WI38 (cell line): ENCODE results near the gene AP1M1.

Experiments
- H3K4me3 ChIP-seq: 2 replicates; pipeline ENCODE4 v1.5.1; 2011; ENCODE audit warnings: low read depth, mild to moderate bottlenecking, control low read depth, low read length
- TF ChIP-seq, protein P1 (sequence below): IDR thresholded peaks from 2 replicates; pipeline ENCODE4 v1.5.1; 2012; ENCODE audit warnings: low read depth, mild to moderate bottlenecking, control low read depth, low read length

Gene AP1M1

DNA sequence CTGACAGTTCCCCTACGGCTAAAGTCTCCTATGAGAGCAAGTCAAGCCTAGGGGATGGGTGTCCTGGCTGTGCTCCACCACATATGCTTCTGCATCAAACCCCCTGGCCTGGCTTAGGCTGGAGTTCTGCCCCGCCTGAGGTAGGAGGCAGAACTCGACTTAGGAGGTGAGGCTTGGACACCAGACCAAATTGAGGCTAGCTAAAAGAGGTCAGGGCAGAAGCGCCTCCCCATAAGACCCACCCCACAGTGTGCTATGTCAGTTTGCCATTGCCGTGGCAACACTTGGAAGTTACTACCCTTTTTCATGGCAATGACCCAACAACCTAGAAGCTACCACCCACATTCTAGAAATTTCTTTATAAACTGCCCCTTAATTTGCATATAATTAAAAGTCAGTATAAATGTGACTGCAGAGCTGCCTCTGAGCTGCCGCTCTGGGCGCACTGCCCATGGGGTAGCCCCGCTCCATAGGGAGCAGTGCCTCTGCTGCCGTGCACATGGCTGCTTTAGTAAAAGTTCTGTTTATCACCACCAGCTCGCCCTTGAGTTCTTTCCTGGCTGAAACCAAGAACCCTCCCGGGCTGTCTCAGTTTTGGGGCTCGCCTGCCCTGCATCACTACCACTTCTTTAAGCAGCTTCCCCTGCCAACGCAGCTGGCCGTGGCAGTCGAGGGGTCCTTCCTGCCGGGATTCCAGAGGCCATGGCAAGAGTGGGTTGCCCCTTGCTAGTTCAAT lies 20.2 kb downstream of the AP1M1 start:
- no peak overlapping the region for H3K4me3 ChIP-seq
- TF ChIP-seq, protein P1, sequence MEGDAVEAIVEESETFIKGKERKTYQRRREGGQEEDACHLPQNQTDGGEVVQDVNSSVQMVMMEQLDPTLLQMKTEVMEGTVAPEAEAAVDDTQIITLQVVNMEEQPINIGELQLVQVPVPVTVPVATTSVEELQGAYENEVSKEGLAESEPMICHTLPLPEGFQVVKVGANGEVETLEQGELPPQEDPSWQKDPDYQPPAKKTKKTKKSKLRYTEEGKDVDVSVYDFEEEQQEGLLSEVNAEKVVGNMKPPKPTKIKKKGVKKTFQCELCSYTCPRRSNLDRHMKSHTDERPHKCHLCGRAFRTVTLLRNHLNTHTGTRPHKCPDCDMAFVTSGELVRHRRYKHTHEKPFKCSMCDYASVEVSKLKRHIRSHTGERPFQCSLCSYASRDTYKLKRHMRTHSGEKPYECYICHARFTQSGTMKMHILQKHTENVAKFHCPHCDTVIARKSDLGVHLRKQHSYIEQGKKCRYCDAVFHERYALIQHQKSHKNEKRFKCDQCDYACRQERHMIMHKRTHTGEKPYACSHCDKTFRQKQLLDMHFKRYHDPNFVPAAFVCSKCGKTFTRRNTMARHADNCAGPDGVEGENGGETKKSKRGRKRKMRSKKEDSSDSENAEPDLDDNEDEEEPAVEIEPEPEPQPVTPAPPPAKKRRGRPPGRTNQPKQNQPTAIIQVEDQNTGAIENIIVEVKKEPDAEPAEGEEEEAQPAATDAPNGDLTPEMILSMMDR: no peak

DNA sequence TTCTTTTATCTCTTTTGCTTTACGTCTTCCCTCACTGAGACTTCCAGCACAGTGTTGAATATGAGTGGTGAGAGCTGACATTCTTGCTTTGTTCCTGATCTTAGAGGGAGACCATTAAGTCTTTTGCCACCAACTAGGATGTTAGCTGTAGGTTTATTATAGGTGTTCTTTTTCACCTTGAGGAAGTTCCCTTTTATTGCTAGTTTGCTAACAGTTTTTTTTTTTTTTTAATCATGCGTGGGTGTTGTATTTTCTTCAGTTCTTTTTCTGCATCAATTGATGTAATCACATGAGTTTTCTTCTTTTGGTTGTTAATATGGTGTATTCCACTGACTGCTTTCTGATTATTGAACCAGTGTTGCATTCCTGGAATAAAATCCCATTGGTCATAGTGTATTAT lies 21.1 kb downstream of the AP1M1 start:
- TF ChIP-seq, protein P1: no peak
- no peak overlapping the region for H3K4me3 ChIP-seq

DNA sequence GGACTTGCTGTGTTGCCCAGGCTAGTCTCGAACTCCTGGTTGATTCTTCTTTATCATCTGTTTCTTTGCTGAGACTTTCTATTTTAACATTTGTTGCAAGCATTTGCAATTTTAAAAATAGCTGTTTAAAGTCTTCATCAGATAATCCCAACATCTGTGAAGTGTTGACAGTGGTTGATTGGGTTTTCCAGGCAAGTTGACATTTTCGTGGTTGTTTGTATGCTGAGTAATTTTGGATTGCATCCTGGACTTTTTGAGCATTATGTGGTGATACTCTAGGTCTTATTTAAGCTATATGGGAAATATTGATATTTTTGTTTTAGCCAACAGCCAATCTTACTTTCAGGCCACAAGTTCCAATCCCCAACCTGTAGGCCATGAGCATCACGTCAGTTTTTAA lies 25.1 kb downstream of the AP1M1 start:
- H3K4me3 ChIP-seq: no peak overlapping the region
- TF ChIP-seq, protein P1: no peak

DNA sequence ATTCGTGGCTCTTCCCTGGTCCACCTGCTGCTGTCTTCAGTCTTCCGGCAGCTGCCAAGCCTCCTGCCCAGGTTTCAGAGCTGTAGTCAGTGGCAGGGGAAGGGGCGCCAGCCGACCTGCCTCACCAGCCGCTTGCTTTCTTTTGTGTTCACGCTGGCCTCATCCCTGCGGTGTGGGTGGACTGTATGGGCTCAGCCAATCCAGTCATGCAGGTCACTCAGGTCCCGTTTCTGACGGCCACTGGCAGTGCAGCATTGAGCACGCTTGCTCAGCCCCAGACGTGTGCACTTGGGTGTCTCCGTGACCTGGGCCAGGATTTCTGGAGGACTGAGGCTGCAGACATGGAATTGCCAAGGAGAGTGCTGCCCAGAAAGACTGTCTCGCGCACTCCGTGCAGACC lies 26.0 kb downstream of the AP1M1 start:
- TF ChIP-seq, protein P1: no peak
- H3K4me3 ChIP-seq: no peak overlapping the region

DNA sequence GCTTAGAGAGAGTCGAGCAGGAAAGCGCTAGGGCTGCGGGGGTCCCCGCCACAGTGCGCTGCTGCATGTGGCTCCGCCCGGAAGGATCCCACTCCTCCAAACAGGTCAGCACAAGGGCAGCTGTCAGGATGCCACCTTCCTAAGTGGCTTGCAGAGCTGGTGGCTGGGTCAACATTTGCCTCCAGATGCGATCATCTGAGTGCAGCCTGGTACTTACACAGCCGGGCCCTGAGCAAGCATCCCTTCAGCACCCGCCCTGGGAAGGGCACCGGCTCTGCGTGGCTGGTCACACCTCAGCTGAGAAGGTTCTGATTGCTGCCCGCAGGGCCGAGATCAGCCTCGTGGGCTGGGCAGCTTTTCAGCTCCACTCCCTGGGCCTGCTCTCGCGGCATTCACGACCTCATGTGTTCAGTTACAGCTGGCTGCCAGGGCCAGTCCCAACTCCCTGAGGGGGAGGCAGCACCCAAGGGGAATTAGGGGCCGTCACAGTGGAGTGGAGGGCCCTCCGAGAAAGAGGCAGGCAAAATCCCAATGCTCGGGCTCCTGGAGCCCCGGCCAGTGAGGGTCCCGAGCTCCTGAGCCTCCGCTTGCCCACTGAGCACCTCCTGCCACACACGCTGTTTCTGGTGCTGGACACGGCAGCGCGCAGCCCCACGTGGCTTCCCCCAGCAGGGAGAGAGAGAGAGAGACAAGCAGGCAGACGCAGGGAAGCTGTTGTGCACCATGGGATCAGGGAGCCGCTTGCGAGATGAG lies 26.8 kb downstream of the AP1M1 start:
- no peak overlapping the region for H3K4me3 ChIP-seq
- TF ChIP-seq, protein P1: no peak

DNA sequence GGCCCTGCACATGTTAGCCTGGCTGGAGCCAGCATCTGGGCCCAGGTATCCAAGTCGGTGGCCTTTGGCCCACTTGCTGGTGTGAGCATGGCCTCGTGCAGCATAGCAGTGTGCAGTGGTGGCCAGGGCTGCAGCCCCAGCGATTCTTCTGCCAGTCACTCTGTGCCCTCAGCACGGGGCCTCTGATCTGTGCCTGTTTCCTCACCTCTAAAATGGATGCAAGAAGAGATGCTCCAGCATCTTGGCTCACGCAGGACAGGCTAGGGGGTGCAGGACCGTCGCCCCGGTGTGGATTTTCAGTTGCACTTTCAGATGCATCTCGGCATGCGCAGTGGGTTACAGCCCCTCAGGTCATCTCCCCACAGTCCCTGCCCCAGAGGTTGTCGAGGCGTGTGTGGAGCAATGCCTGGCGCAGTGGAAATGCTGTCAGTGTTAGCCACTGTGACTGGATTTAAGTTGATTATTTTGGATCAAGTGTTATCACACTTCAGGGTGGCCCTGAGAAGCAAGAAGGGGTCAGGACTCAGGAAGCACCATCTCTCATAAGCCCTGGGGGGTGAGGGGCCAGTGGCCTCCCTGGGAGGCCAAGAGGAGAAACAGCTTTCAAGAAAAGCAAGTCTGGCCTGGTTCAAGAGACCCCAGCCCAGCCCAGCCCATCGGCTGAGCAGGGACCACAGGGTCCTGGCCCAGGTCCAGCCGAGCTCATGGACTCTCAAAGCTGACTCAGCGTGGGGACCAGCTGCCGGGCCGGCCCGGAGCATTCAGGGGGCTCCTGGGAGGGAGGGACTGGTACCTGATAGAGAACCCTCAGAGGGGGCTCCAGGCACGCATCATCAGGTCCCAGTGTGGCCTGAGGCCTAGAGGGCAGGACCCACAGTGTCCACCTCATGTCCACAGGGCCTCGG lies 27.8 kb downstream of the AP1M1 start:
- no peak overlapping the region for H3K4me3 ChIP-seq
- TF ChIP-seq, protein P1: no peak
